ENCODE data around the gene SLC36A3. TPM values are rescaled to one million over a fixed set of nuclear protein-coding genes. Genes with fewer than 3 reads are reported as not detected.

Gene SLC36A3
- total RNA-seq, 1 experiment from 2014 or later: not detected

DNA sequence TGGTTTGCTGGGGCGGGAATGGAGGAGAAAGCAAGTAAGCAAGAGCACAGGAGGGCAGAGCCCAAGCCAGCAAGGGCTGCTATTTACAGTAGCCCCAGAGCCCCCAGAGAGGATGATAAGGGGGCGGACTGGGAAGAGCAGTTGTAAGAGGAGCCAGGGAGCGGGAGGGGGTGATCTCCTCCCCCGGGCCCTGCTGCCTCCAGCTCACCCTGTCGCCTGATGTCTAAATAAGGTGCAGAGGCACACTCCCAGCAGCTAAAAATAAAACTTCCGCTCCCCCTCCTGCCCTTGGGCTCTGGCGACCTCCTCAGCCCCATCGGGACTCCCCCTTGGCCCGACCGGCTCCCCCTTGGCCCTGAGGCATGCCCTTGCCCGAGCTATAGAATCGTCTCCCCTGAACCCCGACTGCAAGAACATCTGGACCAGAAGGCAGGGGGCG is 65.2 kb downstream of the SLC36A3 start:
- Histone ChIP-seq H3K4me3 (replicated peaks in 1 of 2; ENCODE audit: low read depth in 1 of 2, low read length in 2 of 2) (no peak overlapping the region), H3K9ac (ENCODE audit: low read length) (no peak overlapping the region), H3K9me3 (ENCODE audit: control insufficient read depth in 1 of 2, insufficient read depth in 1 of 2, low read depth in 1 of 2, low read length in 2 of 2) (no peaks in the 10 kb centered on the region), H3K9me2 (ENCODE audit: insufficient read depth) (no peaks in the 10 kb centered on the region), H4K20me1 (ENCODE audit: insufficient read depth) (no peaks in the 10 kb centered on the region), H3K79me2 (ENCODE audit: insufficient read depth, low read length) (no peaks in the 10 kb centered on the region), H2AFZ (ENCODE audit: low read depth, low read length, poor library complexity, severe bottlenecking) (no peak overlapping the region), H3K27ac (ENCODE audit: low read depth, low read length) (no peak overlapping the region), H3K36me3 (ENCODE audit: control insufficient read depth in 1 of 2, insufficient read depth in 2 of 2, low read length in 2 of 2) (no peaks in the 10 kb centered on the region), H3K27me3 (ENCODE audit: insufficient read depth, low read length) (no peaks in the 10 kb centered on the region), H3K4me1 (ENCODE audit: control insufficient read depth in 1 of 2, insufficient read depth in 2 of 2, low read length in 2 of 2) (peaks cover 8 to 9% of the 10 kb centered on the region in 2 experiments; a peak in 2 of 4 replicates), H3K4me2 (ENCODE audit: low read length) (no peak overlapping the region)
- no TSS peak for BruUV-seq (replicated peaks)
- intact Hi-C loops (cut with micrococcal nuclease): loop anchor here (2.0 to 10.0 kb wide), 3 partner anchors 74 to 234 kb away; no protein-coding TSS in a partner anchor
- ATAC-seq (no peak), DNase-seq (ENCODE audit: low read depth, low spot score) (no peak)
- ChIA-PET RAD21 (ENCODE audit: low non-redundant PET in 1 of 2, low total read pairs in 2 of 2, uncharacterized antibody in 2 of 2, unreplicated experiment in 2 of 2) (interaction anchor here (0.6 to 1.0 kb wide), 2 partner anchors 73 to 533 kb away, joined by 3 read pairs; no protein-coding TSS in a partner anchor), POLR2A (interaction anchor here (1.4 kb wide), 1 partner anchor 14 kb away, joined by 4 read pairs; the partner anchor contains the start of gene GM2A), CTCF (interaction anchor here (0.8 to 1.7 kb wide), 12 partner anchors 14 to 678 kb away, joined by 3 to 29 read pairs (median 6); partner anchors contain the start of genes ANXA6, CCDC69 and GM2A)
- TF ChIP-seq ZFX (IDR thresholded peaks at IDR 0.05): no peak
- TF ChIP-seq POLR2AphosphoS5 (IDR thresholded peaks at IDR 0.05; ENCODE audit: low read depth, low read length): no peak
- no peak for TF ChIP-seq ZNF274 (IDR thresholded peaks at IDR 0.05; ENCODE audit: low read depth, low read length)
- no peak for TF ChIP-seq FOSL1 (IDR thresholded peaks at IDR 0.05; ENCODE audit: low read depth)
- TF ChIP-seq JUND (IDR thresholded peaks at IDR 0.05): no peak
- no peak for TF ChIP-seq EZH2phosphoT487 (IDR thresholded peaks at IDR 0.05; ENCODE audit: borderline replicate concordance)
- no peak for TF ChIP-seq CBX3 (IDR thresholded peaks at IDR 0.05; ENCODE audit: low read depth)
- TF ChIP-seq YY1 (IDR thresholded peaks at IDR 0.05; ENCODE audit: extremely low read depth, insufficient replicate concordance, low read depth, low read length): no peak
- TF ChIP-seq, protein P1, sequence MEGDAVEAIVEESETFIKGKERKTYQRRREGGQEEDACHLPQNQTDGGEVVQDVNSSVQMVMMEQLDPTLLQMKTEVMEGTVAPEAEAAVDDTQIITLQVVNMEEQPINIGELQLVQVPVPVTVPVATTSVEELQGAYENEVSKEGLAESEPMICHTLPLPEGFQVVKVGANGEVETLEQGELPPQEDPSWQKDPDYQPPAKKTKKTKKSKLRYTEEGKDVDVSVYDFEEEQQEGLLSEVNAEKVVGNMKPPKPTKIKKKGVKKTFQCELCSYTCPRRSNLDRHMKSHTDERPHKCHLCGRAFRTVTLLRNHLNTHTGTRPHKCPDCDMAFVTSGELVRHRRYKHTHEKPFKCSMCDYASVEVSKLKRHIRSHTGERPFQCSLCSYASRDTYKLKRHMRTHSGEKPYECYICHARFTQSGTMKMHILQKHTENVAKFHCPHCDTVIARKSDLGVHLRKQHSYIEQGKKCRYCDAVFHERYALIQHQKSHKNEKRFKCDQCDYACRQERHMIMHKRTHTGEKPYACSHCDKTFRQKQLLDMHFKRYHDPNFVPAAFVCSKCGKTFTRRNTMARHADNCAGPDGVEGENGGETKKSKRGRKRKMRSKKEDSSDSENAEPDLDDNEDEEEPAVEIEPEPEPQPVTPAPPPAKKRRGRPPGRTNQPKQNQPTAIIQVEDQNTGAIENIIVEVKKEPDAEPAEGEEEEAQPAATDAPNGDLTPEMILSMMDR (IDR thresholded peaks at IDR 0.05 in 2 of 3, conservative IDR thresholded peaks at IDR 0.05 in 1 of 3; ENCODE audit: borderline replicate concordance in 1 of 3, insufficient read depth in 1 of 3, low read depth in 2 of 3, low read length in 2 of 3): no peak
- TF ChIP-seq, protein P2, sequence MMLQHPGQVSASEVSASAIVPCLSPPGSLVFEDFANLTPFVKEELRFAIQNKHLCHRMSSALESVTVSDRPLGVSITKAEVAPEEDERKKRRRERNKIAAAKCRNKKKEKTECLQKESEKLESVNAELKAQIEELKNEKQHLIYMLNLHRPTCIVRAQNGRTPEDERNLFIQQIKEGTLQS (IDR thresholded peaks at IDR 0.05): no peak
